ENCODE measurements around the gene RLBP1.

RLBP1 gene

GRCh38 chr15:89178307-89178977 lies 42.9 kb downstream of the RLBP1 start:
- no peak for DNase-seq

GRCh38 chr15:89177633-89178306 lies 43.6 kb downstream of the RLBP1 start:
- DNase-seq, result peak in 43 of 58 donors; percentile 17 to 74 (median 42)

- no peak for DNase-seq
Measured at GRCh38 chr15:89177116-89177515, 44.3 kb downstream of the RLBP1 start.

GRCh38 chr15:89175617-89176191 lies 45.7 kb downstream of the RLBP1 start:
- DNase-seq, result no peak

GRCh38 chr15:89174476-89174875 lies 46.9 kb downstream of the RLBP1 start:
- DNase-seq, result no peak

GRCh38 chr15:89172921-89173320 lies 48.5 kb downstream of the RLBP1 start:
- DNase-seq, result no peak

- DNase-seq, result peak in 12 of 58 donors; percentile 16 to 52 (median 26)
Measured at GRCh38 chr15:89171136-89172072, 50.0 kb downstream of the RLBP1 start.

GRCh38 chr15:89170364-89170763 lies 51.0 kb downstream of the RLBP1 start:
- no peak for DNase-seq

GRCh38 chr15:89168316-89168833 lies 53.0 kb downstream of the RLBP1 start:
- DNase-seq, result no peak

- peak in 5 of 58 donors; percentile 19 to 39 (median 28) for DNase-seq
Measured at GRCh38 chr15:89167267-89168176, 53.9 kb downstream of the RLBP1 start.

- DNase-seq, result no peak
Measured at GRCh38 chr15:89165677-89166076, 55.7 kb downstream of the RLBP1 start.

- DNase-seq, result no peak
Measured at GRCh38 chr15:89164712-89165211, 56.6 kb downstream of the RLBP1 start.

GRCh38 chr15:89163271-89164055 lies 57.9 kb downstream of the RLBP1 start:
- DNase-seq, result no peak

GRCh38 chr15:89161666-89162065 lies 59.7 kb downstream of the RLBP1 start:
- DNase-seq, result no peak
